ENCODE measurements around the gene IDH2.

GRCh38 chr15:90084876-90085423, 17.3 kb downstream of the IDH2 start:
- no peak for TF ChIP-seq POLR2A (IDR thresholded peaks at IDR 0.05; ENCODE audit: extremely low read depth, insufficient read length)
- TF ChIP-seq CTCF (IDR thresholded peaks at IDR 0.05; ENCODE audit: low read depth, low read length), result no peak
- no peak for TF ChIP-seq MAX (IDR thresholded peaks at IDR 0.05; ENCODE audit: low read depth, low read length)
- no peak for TF ChIP-seq MYC (IDR thresholded peaks at IDR 0.05; ENCODE audit: low read depth, low read length)

All from NB4 (cell line).